GM12878 (cell line): Measurements from ENCODE around the gene ALG3. TPM values are rescaled to one million over a fixed set of nuclear protein-coding genes. Genes with fewer than 3 reads are reported as not detected.

Experiments used
- ATAC-seq: fragments of 200-7000 bp; cut with Tn5 transposase; 3 replicates; pipeline ENCODE4 v1.9.1; 2020; ENCODE audit warnings: mild to moderate bottlenecking, moderate library complexity
- BruUV-seq: library from RNA; stranded (reverse); fragments of 400-500 nt; replicated peaks from 2 replicates; lab custom pipeline; 2021; lab: Mats Ljungman, UMichigan
- CTCF ChIA-PET: fragments of 300-600 bp; sonication (Branson Sonifier 250); formaldehyde crosslinking; extraction: SDS; loops from one replicate; lab custom pipeline; 2021; ENCODE audit warnings: inconsistent platforms; lab: Yijun Ruan, JAX
- POLR2A ChIA-PET: fragments of 350-600 bp; formaldehyde crosslinking; extraction: SDS; loops from one replicate; lab custom pipeline; 2021; ENCODE audit warnings: inconsistent platforms; lab: Charles Lee
- RAD21 ChIA-PET: fragments of 300-600 bp; sonication (Branson Sonifier 250); formaldehyde crosslinking; loops from one replicate; lab custom pipeline; 2023; ENCODE audit warnings: antibody characterized with exemption; ENCODE audit not compliant: unreplicated experiment; lab: Charles Lee
- SMC1A ChIA-PET: fragments of 300-600 bp; sonication (Branson Sonifier 250); formaldehyde crosslinking; loops from one replicate; lab custom pipeline; 2023; ENCODE audit not compliant: unreplicated experiment, uncharacterized antibody; lab: Charles Lee
- DNase-seq: peaks from one replicate; pipeline ENCODE4 v3.0.0-alpha.2; 2011; ENCODE audit warnings: low read depth, low spot score
- FAIRE-seq: peaks from 3 replicates; lab custom pipeline; 2011; peaks lifted over from hg19 to GRCh38; lab: Jason Lieb, UNC
- H2AFZ ChIP-seq: 2 replicates; pipeline ENCODE4 v1.6.0; 2011; ENCODE audit warnings: low read depth, low read length, control low read depth; ENCODE audit not compliant: control insufficient read depth
- H3K27ac ChIP-seq: 2 replicates; pipeline ENCODE4 v1.5.1; 2011; ENCODE audit warnings: control low read depth; ENCODE audit not compliant: control insufficient read depth, insufficient read depth
- H3K27me3 ChIP-seq, 2 experiments: replicated peaks in 1 of 2; 2 replicates each; pipeline versions ENCODE4 v1.6.0 to v1.6.1; 2011; ENCODE audit warnings: low read length in 1 of 2; ENCODE audit not compliant: control insufficient read depth in 2 of 2, insufficient read depth in 2 of 2
- H3K36me3 ChIP-seq, 2 experiments: 2 replicates each; pipeline ENCODE4 v1.5.1; 2011; ENCODE audit warnings: low read length in 1 of 2; ENCODE audit not compliant: control insufficient read depth in 2 of 2, insufficient read depth in 2 of 2
- H3K4me1 ChIP-seq: 2 replicates; pipeline ENCODE4 v1.6.1; 2011; ENCODE audit warnings: mild to moderate bottlenecking, low read length, moderate library complexity, mixed read lengths; ENCODE audit not compliant: control insufficient read depth, insufficient read depth
- H3K4me2 ChIP-seq: 2 replicates; pipeline ENCODE4 v1.6.0; 2011; ENCODE audit warnings: control low read depth; ENCODE audit not compliant: control insufficient read depth, insufficient read depth
- H3K4me3 ChIP-seq: fragments of 200-600 bp; sonication (generic); 2 replicates; pipeline ENCODE4 v1.5.1; 2016
- H3K79me2 ChIP-seq: 2 replicates; pipeline ENCODE4 v1.6.0; 2011; ENCODE audit warnings: low read length; ENCODE audit not compliant: control insufficient read depth, insufficient read depth
- H3K9ac ChIP-seq: 2 replicates; pipeline ENCODE4 v1.8.0; 2011; ENCODE audit warnings: low read length, control low read depth, mixed read lengths; ENCODE audit not compliant: control insufficient read depth, insufficient read depth
- H3K9me3 ChIP-seq: replicated peaks from 3 replicates; pipeline ENCODE4 v1.5.1; 2011; ENCODE audit warnings: mild to moderate bottlenecking, low read length; ENCODE audit not compliant: control insufficient read depth, insufficient read depth
- H4K20me1 ChIP-seq: 2 replicates; pipeline ENCODE4 v1.6.0; 2011; ENCODE audit not compliant: control insufficient read depth, insufficient read depth
- ATF2 ChIP-seq: IDR thresholded peaks from 2 replicates; pipeline ENCODE4 v1.6.1; 2012; ENCODE audit warnings: low read length, inconsistent platforms
- CBX5 ChIP-seq: sonication (generic); IDR thresholded peaks from 2 replicates; pipeline ENCODE4 v1.6.1; 2016; ENCODE audit warnings: low read depth, moderate library complexity, mild to moderate bottlenecking, inconsistent platforms
- EED ChIP-seq: sonication (generic); IDR thresholded peaks from 2 replicates; pipeline ENCODE4 v1.6.1; 2016; ENCODE audit warnings: antibody characterized with exemption, low read depth
- EGR1 ChIP-seq, 2 experiments: IDR thresholded peaks; 1 replicate in 1 of 2; 2 replicates in 1 of 2; pipeline ENCODE4 v1.6.1; 2011 to 2012; ENCODE audit warnings: low read depth in 2 of 2, low read length in 2 of 2, borderline replicate concordance in 1 of 2, mild to moderate bottlenecking in 1 of 2, moderate library complexity in 1 of 2
- HCFC1 ChIP-seq: fragments of 150-350 bp; IDR thresholded peaks from 2 replicates; pipeline ENCODE4 v1.6.1; 2014; ENCODE audit warnings: low read length
- HSF1 ChIP-seq: fragments of 150-350 bp; IDR thresholded peaks from 2 replicates; pipeline ENCODE4 v1.6.1; 2014; ENCODE audit warnings: mild to moderate bottlenecking, low read depth, low read length
- IRF4 ChIP-seq: IDR thresholded peaks from 2 replicates; pipeline ENCODE4 v1.6.1; 2011; ENCODE audit warnings: low read depth, low read length
- KDM1A ChIP-seq: fragments of 200-600 bp; sonication (generic); IDR thresholded peaks from 2 replicates; pipeline ENCODE4 v1.6.1; 2016; ENCODE audit warnings: borderline replicate concordance
- NRF1 ChIP-seq: conservative IDR thresholded peaks from 2 replicates; pipeline ENCODE4 v1.6.1; 2011; ENCODE audit warnings: mild to moderate bottlenecking, low read depth, low read length, improper control_type of control experiment
- POLR2AphosphoS5 ChIP-seq: IDR thresholded peaks from 2 replicates; pipeline ENCODE4 v1.6.1; 2011; ENCODE audit warnings: mild to moderate bottlenecking, low read length, inconsistent platforms
- RCOR1 ChIP-seq: conservative IDR thresholded peaks from 2 replicates; pipeline ENCODE4 v1.6.1; 2012; ENCODE audit warnings: low read depth, low read length, improper control_type of control experiment
- TARDBP ChIP-seq: IDR thresholded peaks from 2 replicates; pipeline ENCODE4 v1.6.1; 2016; ENCODE audit warnings: borderline replicate concordance
- WGBS: methylation state at CpG from one replicate; pipeline ENCODE4 v1.1.6; 2016; ENCODE audit warnings: low lambda C conversion rate; ENCODE audit not compliant: insufficient replicate concordance, insufficient coverage; ENCODE audit errors: missing lambda C conversion rate; 5-methylcytosine and 5-hydroxymethylcytosine counted together
- in situ Hi-C: fragments of 300-500 bp; cut with MboI; formaldehyde crosslinking; loops from 9 replicates; pipeline ENCODE4 v1.14.3; 2018; ENCODE audit warnings: mixed read lengths
- intact Hi-C: fragments of 100-400 bp; cut with micrococcal nuclease; formaldehyde crosslinking; loops from one replicate; pipeline ENCODE4 v1.14.2; 2022; ENCODE audit not compliant: unreplicated experiment
- polyA plus RNA-seq, 11 experiments: library from polyadenylated mRNA; depleted of rRNA in 4 of 11; unstranded in 6 of 11; stranded (reverse) in 5 of 11; fragments of >200 nt; fragmentation: Nextera tagmentation in 4 of 11; fragmentation: Illumina TruSeq in 1 of 11; extraction: Ambion mirVana in 4 of 11; extraction: Trizol in 1 of 11; gene quantifications; 1 replicate in 1 of 11; 2 replicates in 10 of 11; pipeline versions ENCODE4 v1.2.1 to v1.2.3, GENCODE V29; 2011 to 2016; ENCODE audit warnings: inconsistent platforms in 2 of 11, missing spikeins in 2 of 11, low read depth in 1 of 11
- total RNA-seq, 4 experiments: library from RNA; depleted of rRNA in 3 of 4; stranded (reverse); fragments of >200 nt in 3 of 4; fragmentation: Illumina TruSeq in 1 of 4; extraction: Trizol in 1 of 4; gene quantifications; 2 replicates each; pipeline versions ENCODE4 v1.2.1 to v1.2.3, GENCODE V29; 2013 to 2021

The ALG3 gene
- total and polyA plus RNA-seq, 10 of the 15 experiments (the other 5 are each of a cell fraction or from before 2014, with no cell fraction given) = 13.6 to 84.7 (median 39.4) TPM

- Histone ChIP-seq H3K4me2 (no peak overlapping the region), H3K9me3 (no peaks in the 10 kb centered on the region), H3K9ac (no peak overlapping the region), H3K4me3 (no peak overlapping the region), H2AFZ (no peak overlapping the region), H4K20me1 (no peaks in the 10 kb centered on the region), H3K27ac (no peak overlapping the region), H3K79me2 (no peaks in the 10 kb centered on the region), H3K4me1 (no peaks in the 10 kb centered on the region), H3K36me3 (no peaks in the 10 kb centered on the region), H3K27me3 (peaks cover 9% of the 10 kb centered on the region in 2 experiments)
- RAD21 ChIA-PET = no interaction called here
- FAIRE-seq (no peak), ATAC-seq (no peak), DNase-seq (no peak)
- WGBS = 57% methylated on average over 16 of the region's 19 CpGs
- in situ Hi-C loops = no loop called here
- POLR2A ChIA-PET = no interaction called here
- BruUV-seq = no TSS peak
- intact Hi-C loops = no loop called here
- TF ChIP-seq HSF1 (no peak), IRF4 (no peak), EGR1 (IDR thresholded peaks at IDR 0.05; ENCODE audit: borderline replicate concordance in 1 of 2, low read depth in 2 of 2, low read length in 2 of 2) (no peak), RCOR1 (no peak), POLR2AphosphoS5 (no peak), ATF2 (no peak), TARDBP (no peak), CBX5 (no peak), KDM1A (no peak), HCFC1 (no peak), EED (no peak), NRF1 (no peak)
- SMC1A ChIA-PET = no interaction called here
- CTCF ChIA-PET = no interaction called here
Measured at GRCh38 chr3:184234671-184235380, 13.9 kb downstream of the ALG3 start.
